Measurements from ENCODE around the gene TEX35. TPM values are rescaled to one million over a fixed set of nuclear protein-coding genes. Genes with fewer than 3 reads are reported as not detected.

The TEX35 gene
- total RNA-seq, 1 donor from 2014 or later, result not detected

- DNase-seq (ENCODE audit: low spot score), result no peak
Observed at GRCh38 chr1:178516110-178516509, 3.2 kb downstream of the TEX35 start.

GRCh38 chr1:178518894-178519293 lies 6.0 kb downstream of the TEX35 start:
- DNase-seq (ENCODE audit: low spot score), result no peak

DNA sequence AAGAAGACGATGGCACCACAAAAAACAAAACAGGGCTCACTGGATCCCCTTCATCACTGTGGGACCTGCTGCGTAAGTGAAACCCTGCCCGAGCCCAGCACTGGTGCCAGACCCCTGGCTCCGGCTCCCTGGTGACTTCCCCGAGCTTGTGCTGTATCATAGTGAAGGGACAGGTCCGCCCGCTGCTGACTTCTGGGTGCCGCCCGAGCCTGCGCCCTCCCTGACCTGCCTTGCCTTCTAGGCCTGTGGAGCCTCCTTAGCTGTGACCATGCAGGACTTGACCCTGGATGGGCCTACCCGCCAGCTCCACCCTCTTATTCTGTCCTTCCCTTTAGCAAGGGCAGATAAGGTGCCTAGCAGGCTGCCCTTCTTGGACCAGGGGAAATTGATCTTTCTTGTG lies 7.9 kb downstream of the TEX35 start:
- no peak for DNase-seq (ENCODE audit: low spot score)

- DNase-seq (ENCODE audit: low spot score), result no peak
Observed at GRCh38 chr1:178521241-178521640, 8.3 kb downstream of the TEX35 start.

GRCh38 chr1:178527117-178527516 lies 14.2 kb downstream of the TEX35 start:
- DNase-seq (ENCODE audit: low spot score), result no peak

DNA sequence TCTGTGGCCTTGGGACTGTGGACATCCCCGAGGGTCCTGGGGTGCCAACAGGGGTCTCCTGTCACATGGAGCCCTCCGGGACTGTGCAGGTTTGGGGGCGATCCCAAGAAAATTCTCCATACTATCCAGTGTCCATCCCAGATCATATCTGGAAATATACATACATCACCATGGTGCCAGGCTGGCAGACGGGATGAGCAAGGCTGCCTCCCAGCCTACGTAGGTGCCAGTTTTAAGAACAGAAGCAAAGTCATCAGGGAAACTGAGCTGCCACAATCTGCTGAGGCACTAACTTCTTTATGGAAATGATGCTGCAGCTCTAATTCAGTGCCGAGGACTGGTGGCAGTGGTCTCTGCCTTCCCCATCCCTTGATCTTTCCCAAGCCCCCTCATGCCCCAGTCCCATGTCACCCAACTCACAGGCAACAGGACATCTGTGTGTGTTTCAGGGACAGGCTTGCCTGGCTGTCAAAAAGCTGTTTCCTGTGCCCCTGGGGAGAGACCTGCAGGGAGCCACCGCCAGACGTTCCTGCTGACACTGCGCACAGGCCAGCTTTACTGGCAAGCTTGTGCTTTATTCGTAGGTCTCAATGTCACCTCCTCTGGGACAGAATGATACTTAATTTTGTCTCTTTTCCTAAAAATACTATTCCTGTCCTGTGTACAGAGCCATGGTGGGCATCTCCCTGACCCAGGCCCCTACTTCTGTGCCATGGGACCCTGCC lies 15.5 kb downstream of the TEX35 start:
- DNase-seq (ENCODE audit: low spot score), result peak; percentile 57

GRCh38 chr1:178528953-178529335 lies 16.0 kb downstream of the TEX35 start:
- DNase-seq (ENCODE audit: low spot score), result no peak

DNA sequence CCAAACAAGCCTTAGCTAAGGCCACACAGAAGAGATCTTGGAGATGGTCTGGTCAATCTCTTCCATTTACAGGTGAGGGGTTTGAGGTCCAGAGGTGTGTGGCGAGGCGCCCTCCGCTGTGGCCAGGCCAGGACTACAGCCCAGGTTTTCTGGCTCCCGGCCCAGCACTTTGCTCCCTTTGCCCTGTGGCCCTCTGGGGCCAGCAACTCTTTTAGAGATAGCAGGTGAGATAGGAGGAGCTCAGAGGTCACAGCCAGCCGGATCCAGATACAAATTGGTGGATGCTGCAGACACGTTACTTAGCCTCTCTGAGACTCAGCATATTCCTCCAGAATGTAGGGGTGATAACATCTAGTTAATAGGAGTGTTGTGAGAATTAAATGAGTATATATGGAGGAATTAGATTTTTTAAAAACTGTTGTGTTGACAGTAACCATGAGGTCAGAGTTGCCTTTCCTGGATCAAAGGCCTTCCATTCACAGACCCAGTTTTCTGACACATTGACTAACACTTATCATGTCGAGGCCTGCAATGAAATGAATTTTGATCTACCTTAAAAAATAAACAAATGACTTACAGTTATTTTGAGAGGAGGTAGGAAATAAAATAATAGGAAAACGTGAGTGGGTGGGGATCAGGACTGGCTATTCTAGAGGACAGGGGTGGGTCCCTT lies 16.6 kb downstream of the TEX35 start:
- peak; percentile 86 for DNase-seq (ENCODE audit: low spot score)

DNA sequence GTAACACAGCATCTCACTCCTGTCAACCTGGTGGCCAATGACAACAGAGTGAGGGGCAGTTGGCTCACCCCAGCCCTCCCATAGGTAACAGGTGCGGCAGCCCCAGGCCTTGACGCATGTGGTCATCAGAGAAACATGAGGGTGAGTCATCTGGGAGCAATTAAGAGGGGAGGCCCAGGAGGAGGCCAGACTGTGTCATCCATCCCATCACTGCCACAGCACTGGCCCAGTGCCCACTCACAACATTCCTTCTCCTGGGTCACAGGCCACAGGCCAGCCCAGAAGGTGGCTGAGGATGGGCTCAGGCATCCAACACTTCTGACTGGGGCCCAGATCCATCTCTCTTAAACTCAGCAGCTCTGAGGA lies 17.1 kb downstream of the TEX35 start:
- DNase-seq (ENCODE audit: low spot score), result peak; percentile 72

GRCh38 chr1:178530502-178530901 lies 17.6 kb downstream of the TEX35 start:
- no peak for DNase-seq (ENCODE audit: low spot score)

- peak; percentile 76 for DNase-seq (ENCODE audit: low spot score)
Observed at GRCh38 chr1:178531887-178532286, 19.0 kb downstream of the TEX35 start.

GRCh38 chr1:178532392-178532791 lies 19.5 kb downstream of the TEX35 start:
- DNase-seq (ENCODE audit: low spot score), result peak; percentile 94

GRCh38 chr1:178533121-178533946 lies 20.4 kb downstream of the TEX35 start:
- DNase-seq (ENCODE audit: low spot score), result no peak

GRCh38 chr1:178534137-178534868 lies 21.4 kb downstream of the TEX35 start:
- peak; percentile 62 for DNase-seq (ENCODE audit: low spot score)

- peak; percentile 65 for DNase-seq (ENCODE audit: low spot score)
Observed at GRCh38 chr1:178536329-178536728, 23.4 kb downstream of the TEX35 start.

DNA sequence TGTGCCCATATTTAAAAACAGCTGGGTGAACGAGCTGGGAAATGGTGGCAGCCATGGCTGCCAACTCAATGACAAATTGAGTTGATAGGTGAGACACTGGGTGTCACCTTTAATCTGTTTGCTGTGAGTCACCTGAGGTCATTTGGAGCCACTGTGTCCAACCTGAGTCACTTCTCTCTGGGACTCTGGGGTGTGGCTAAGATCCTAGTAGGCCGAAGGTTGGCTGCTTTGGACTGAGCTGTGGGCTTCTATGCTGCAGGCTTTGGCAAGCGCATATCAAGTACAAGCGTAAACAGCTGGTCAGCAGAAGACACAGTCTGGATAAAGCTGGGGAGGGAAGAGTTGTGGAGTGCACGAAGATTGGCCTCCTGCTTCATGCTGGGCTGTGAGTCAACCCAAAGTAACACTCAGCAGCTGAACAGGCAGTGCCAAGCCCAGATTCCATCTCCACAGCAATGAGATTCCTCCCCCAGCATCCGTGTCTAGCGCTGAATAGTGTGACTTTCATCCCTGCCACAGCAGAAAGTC lies 24.0 kb downstream of the TEX35 start:
- DNase-seq (ENCODE audit: low spot score), result peak; percentile 73

DNA sequence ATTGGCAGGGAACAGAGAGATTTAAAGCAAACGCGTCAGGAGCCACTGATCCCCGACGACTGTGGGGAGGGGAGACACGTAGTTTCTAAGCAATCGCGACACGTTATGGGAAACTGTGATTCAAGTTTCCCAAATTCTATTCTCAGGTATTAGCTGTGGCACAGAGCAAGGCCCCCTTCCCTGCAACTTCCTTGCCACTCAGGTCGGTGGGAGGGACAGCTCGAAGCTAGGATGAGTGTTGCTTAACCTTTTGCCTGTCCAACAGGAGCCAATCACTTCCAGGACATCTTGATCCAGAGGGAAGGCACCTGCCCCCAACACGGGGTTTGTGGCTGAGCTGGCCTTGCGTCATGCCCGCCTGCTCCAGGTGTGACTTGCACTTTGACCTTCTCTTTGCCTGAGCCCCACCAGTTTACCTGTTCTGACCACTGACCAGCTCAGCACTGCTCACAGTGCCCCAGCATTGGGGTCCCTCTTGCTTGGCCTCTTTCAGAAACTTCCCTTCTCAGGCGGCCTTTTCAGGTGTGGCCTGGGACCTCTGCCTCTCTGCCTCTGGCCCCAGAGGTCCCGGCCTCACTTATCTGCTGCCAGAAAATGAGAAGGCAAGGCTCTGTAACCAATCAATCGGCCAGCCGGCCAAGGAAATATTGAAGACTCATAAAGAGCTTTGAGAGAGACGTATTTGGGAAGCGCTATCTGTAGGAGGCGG lies 24.6 kb downstream of the TEX35 start:
- peak; percentile 60 for DNase-seq (ENCODE audit: low spot score)

GRCh38 chr1:178538192-178538916 lies 25.4 kb downstream of the TEX35 start:
- DNase-seq (ENCODE audit: low spot score), result peak; percentile 53

GRCh38 chr1:178539291-178539690 lies 26.4 kb downstream of the TEX35 start:
- DNase-seq (ENCODE audit: low spot score), result no peak

- DNase-seq (ENCODE audit: low spot score), result no peak
Observed at GRCh38 chr1:178540204-178540603, 27.3 kb downstream of the TEX35 start.
